ENCODE data around the gene HCST.

GRCh38 chr19:35860436-35860817 lies 41.9 kb upstream of the HCST start:
- TF ChIP-seq ZNF565 (CRISPR knock-in tag; conservative IDR thresholded peaks at IDR 0.05; ENCODE audit: low read depth): no peak
- TF ChIP-seq BACH2 (CRISPR knock-in tag; IDR thresholded peaks at IDR 0.05; ENCODE audit: borderline replicate concordance): no peak
- TF ChIP-seq TOX (CRISPR knock-in tag; IDR thresholded peaks at IDR 0.05; ENCODE audit: borderline replicate concordance): no peak
- TF ChIP-seq ZFP30 (CRISPR knock-in tag; IDR thresholded peaks at IDR 0.05): no peak
- TF ChIP-seq CREB5 (CRISPR knock-in tag; IDR thresholded peaks at IDR 0.05; ENCODE audit: low read depth): no peak
- no peak for TF ChIP-seq PPARA (CRISPR knock-in tag; IDR thresholded peaks at IDR 0.05; ENCODE audit: borderline replicate concordance)
- TF ChIP-seq, protein P1, sequence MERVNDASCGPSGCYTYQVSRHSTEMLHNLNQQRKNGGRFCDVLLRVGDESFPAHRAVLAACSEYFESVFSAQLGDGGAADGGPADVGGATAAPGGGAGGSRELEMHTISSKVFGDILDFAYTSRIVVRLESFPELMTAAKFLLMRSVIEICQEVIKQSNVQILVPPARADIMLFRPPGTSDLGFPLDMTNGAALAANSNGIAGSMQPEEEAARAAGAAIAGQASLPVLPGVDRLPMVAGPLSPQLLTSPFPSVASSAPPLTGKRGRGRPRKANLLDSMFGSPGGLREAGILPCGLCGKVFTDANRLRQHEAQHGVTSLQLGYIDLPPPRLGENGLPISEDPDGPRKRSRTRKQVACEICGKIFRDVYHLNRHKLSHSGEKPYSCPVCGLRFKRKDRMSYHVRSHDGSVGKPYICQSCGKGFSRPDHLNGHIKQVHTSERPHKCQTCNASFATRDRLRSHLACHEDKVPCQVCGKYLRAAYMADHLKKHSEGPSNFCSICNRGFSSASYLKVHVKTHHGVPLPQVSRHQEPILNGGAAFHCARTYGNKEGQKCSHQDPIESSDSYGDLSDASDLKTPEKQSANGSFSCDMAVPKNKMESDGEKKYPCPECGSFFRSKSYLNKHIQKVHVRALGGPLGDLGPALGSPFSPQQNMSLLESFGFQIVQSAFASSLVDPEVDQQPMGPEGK (CRISPR knock-in tag; IDR thresholded peaks at IDR 0.05; ENCODE audit: borderline replicate concordance): no peak
- TF ChIP-seq GLIS3 (CRISPR knock-in tag; IDR thresholded peaks at IDR 0.05): no peak
